ENCODE data around the gene CDC34. TPM values are rescaled to one million over a fixed set of nuclear protein-coding genes. Genes with fewer than 3 reads are reported as not detected.

Gene CDC34
- polyA plus RNA-seq, 1 experiment: 34.0 TPM

DNA sequence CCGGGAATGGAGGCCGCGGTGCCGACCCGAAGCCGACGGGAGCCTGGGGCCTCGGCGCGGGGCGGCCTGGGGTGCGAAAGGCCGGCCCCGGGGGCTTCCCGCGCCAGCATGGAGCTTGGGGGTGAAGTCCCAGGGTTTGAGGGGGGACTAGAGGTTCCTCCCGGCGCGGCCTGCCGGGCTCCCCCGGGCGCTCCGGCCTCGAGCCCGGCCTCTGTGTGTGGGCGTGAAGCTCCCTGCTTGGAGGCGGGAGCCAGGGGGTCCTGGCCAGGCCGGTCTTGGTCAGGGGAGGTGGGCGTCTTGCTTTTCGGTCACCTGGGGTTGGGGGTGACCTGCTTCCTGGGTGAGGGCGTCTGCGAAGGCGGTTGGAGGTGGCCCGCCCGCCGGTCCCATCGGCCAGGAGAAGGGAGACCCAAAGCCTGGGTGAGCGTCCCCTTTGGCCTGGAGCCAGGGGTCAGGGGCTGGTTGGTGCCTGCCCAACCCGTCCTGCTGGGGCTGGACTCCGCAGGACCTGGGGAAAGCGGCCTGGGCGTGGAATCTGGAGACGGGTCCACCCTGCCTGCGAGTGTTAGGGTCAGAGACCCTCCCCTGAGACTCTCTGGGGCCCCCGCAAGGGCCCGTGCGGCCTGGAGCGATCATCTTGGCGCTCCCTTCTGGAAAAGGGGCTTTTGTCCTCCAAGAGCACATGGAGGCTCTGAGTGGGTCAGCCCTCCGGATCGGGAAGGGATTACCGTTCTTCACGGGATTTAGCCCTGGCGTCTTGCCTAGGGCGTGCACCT lies 41.4 kb downstream of the CDC34 start:
- ChIA-PET POLR2A (interaction anchor here (0.6 to 1.7 kb wide), 8 partner anchors 11 to 90 kb away, joined by 3 to 13 read pairs (median 4); partner anchors contain the start of genes CDC34 and RNF126), CTCF (no interaction called here)
- TF ChIP-seq CTCF (IDR thresholded peaks at IDR 0.05; ENCODE audit: low read depth, low read length): no peak
- no peak for DNase-seq (ENCODE audit: low read depth, low spot score)
- H3K9me3 ChIP-seq (ENCODE audit: control insufficient read depth, insufficient read depth, low read length): peaks cover 8% of the 10 kb centered on the region; the same call in 1 of the 2 replicates
- H3K27ac ChIP-seq (ENCODE audit: low read depth, low read length): no peak overlapping the region
- peak overlapping the region; percentile 91 for H3K4me3 ChIP-seq (ENCODE audit: low read depth, low read length)
- no peaks in the 10 kb centered on the region for H3K27me3 ChIP-seq (ENCODE audit: control insufficient read depth, insufficient read depth, low read length)

- H3K4me3 ChIP-seq (ENCODE audit: low read depth, low read length): peak overlapping the region; percentile 91
- ChIA-PET CTCF (no interaction called here), POLR2A (no interaction called here)
- no peaks in the 10 kb centered on the region for H3K27me3 ChIP-seq (ENCODE audit: control insufficient read depth, insufficient read depth, low read length)
- no peak overlapping the region for H3K27ac ChIP-seq (ENCODE audit: low read depth, low read length)
- DNase-seq (ENCODE audit: low read depth, low spot score): no peak
- TF ChIP-seq CTCF (IDR thresholded peaks at IDR 0.05; ENCODE audit: low read depth, low read length): no peak
- H3K9me3 ChIP-seq (ENCODE audit: control insufficient read depth, insufficient read depth, low read length): peaks cover 8% of the 10 kb centered on the region; the same call in 1 of the 2 replicates
Observed at GRCh38 chr19:573519-573825, 41.9 kb downstream of the CDC34 start.

DNA sequence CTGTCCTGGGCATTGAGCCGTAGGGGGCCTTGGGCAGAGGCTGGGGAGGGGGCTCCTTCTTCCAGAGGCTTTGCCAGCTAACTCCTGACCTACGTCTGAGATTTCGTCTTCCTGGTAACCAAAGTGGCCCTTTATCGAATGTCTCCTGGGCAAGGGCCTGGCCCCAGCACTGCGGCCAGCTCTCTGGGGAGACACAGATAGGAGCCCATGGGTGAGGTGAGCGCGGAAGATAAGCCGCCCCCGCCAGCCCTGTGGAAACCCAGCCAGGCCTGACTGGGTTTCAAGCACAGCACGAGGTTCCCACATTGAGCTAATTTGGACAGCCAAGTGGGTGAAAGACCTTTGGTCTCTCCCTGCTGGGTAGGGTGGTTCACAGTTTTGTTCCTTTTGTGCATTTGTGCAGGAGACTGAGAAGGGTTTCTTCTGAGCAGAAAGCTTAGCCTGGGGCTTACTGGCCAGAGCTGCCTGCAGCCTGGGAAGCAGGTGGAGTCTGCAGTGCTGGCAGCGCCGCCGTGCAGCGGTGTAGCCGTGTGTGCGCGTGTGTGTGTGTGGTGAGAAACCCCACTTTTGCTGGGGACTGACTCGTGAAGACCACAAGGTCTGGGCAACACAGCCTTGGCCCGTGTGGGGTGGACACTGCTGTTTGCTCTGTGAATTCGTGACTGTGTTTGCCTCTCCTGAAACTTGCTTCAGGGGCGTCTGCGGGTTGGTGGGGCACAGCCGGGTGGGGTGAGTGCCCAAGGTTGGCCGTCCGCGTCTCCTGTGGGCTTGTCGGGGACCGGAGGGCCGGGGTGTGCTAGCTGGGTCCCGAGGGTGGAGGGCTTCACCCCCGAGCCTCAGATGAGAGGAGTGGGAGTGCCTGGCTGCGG lies 43.3 kb downstream of the CDC34 start:
- ChIA-PET POLR2A (interaction anchor here (1.0 to 2.3 kb wide), 2 partner anchors 13 to 42 kb away, joined by 3 to 8 read pairs; partner anchors contain the start of gene CDC34), CTCF (no interaction called here)
- Histone ChIP-seq H3K9me3 (ENCODE audit: control insufficient read depth, insufficient read depth, low read length) (peaks cover 8% of the 10 kb centered on the region; the same call in 1 of the 2 replicates), H3K4me3 (ENCODE audit: low read depth, low read length) (peak overlapping the region; percentile 47), H3K27ac (ENCODE audit: low read depth, low read length) (peak overlapping the region; percentile 39), H3K27me3 (ENCODE audit: control insufficient read depth, insufficient read depth, low read length) (no peaks in the 10 kb centered on the region)
- TF ChIP-seq CTCF (IDR thresholded peaks at IDR 0.05; ENCODE audit: low read depth, low read length): no peak
- no peak for DNase-seq (ENCODE audit: low read depth, low spot score)

GRCh38 chr19:575527-576506 lies 44.3 kb downstream of the CDC34 start:
- Histone ChIP-seq H3K27ac (ENCODE audit: low read depth, low read length) (peak overlapping the region; percentile 31), H3K9me3 (ENCODE audit: control insufficient read depth, insufficient read depth, low read length) (peaks cover 3% of the 10 kb centered on the region; the same call in 1 of the 2 replicates), H3K4me3 (ENCODE audit: low read depth, low read length) (peak overlapping the region; percentile 47), H3K27me3 (ENCODE audit: control insufficient read depth, insufficient read depth, low read length) (no peaks in the 10 kb centered on the region)
- TF ChIP-seq CTCF (IDR thresholded peaks at IDR 0.05; ENCODE audit: low read depth, low read length): no peak
- CTCF ChIA-PET: no interaction called here
- POLR2A ChIA-PET: interaction anchor here (1.0 to 2.3 kb wide), 2 partner anchors 12 to 43 kb away, joined by 3 to 8 read pairs; partner anchors contain the start of gene CDC34
- DNase-seq (ENCODE audit: low read depth, low spot score): no peak
